IMR-90 (cell line): ENCODE data around the gene PLOD3. TPM values are rescaled to one million over a fixed set of nuclear protein-coding genes. Genes with fewer than 3 reads are reported as not detected.
A peak's percentile ranks its signal among the peaks of the same experiment; 100 is the strongest.

Experiments
- ATAC-seq: fragments of 200-7000 bp; cut with Tn5 transposase; 2 replicates; pipeline ENCODE4 v1.9.1; 2020; ENCODE audit warnings: low read depth, mild to moderate bottlenecking, moderate library complexity
- BruUV-seq: library from RNA; stranded (reverse); fragments of 400-500 nt; replicated peaks from 2 replicates; lab custom pipeline; 2021; lab: Mats Ljungman, UMichigan
- CTCF ChIA-PET: fragments of 300-600 bp; formaldehyde crosslinking; extraction: SDS; loops from one replicate; lab custom pipeline; 2021; ENCODE audit warnings: antibody characterized with exemption; lab: Yijun Ruan, JAX
- POLR2A ChIA-PET: fragments of 300-600 bp; sonication (Branson Sonifier 250); formaldehyde crosslinking; loops from one replicate; lab custom pipeline; 2022; ENCODE audit warnings: antibody characterized with exemption; ENCODE audit not compliant: unreplicated experiment; lab: Charles Lee
- DNase-seq: peaks from one replicate; pipeline ENCODE4 v3.0.0; 2013
- H2AFZ ChIP-seq: replicated peaks from 2 replicates; pipeline ENCODE3; 2013; ENCODE audit warnings: low read length, mild to moderate bottlenecking; ENCODE audit not compliant: poor library complexity
- H2AK5ac ChIP-seq: 2 replicates; pipeline ENCODE4 v1.6.1; 2013; ENCODE audit warnings: low read depth, low read length, inconsistent platforms
- H2AK9ac ChIP-seq: replicated peaks from 2 replicates; pipeline ENCODE3; 2013; ENCODE audit warnings: mild to moderate bottlenecking, low read depth, low read length, moderate library complexity; ENCODE audit not compliant: poor library complexity
- H2BK120ac ChIP-seq: 2 replicates; pipeline ENCODE4 v1.6.1; 2013; ENCODE audit warnings: low read depth, low read length, inconsistent platforms
- H2BK15ac ChIP-seq: 3 replicates; pipeline ENCODE4 v1.6.1; 2013; ENCODE audit warnings: low read depth, low read length, inconsistent platforms
- H2BK20ac ChIP-seq: 2 replicates; pipeline ENCODE4 v1.6.1; 2013; ENCODE audit warnings: low read depth, mild to moderate bottlenecking, inconsistent platforms, low read length, moderate library complexity
- H2BK5ac ChIP-seq: 2 replicates; pipeline ENCODE4 v1.6.1; 2013; ENCODE audit warnings: mild to moderate bottlenecking, low read depth, low read length, inconsistent platforms; ENCODE audit not compliant: poor library complexity, severe bottlenecking
- H3K14ac ChIP-seq: replicated peaks from 2 replicates; pipeline ENCODE4 v1.6.1; 2013; ENCODE audit warnings: low read depth, low read length, inconsistent platforms
- H3K18ac ChIP-seq: 2 replicates; pipeline ENCODE4 v1.6.1; 2013; ENCODE audit warnings: low read depth, low read length, control low read depth
- H3K23ac ChIP-seq: 2 replicates; pipeline ENCODE4 v1.6.1; 2013; ENCODE audit warnings: low read depth, low read length, inconsistent platforms
- H3K27ac ChIP-seq: 2 replicates; pipeline ENCODE4 v1.5.1; 2013; ENCODE audit warnings: mild to moderate bottlenecking, control low read depth, low read length; ENCODE audit not compliant: insufficient read depth
- H3K27me3 ChIP-seq: 2 replicates; pipeline ENCODE4 v1.6.1; 2013; ENCODE audit warnings: low read length; ENCODE audit not compliant: control insufficient read depth, insufficient read depth
- H3K36me3 ChIP-seq: 2 replicates; pipeline ENCODE4 v1.6.1; 2013; ENCODE audit warnings: low read length, mixed read lengths; ENCODE audit not compliant: control insufficient read depth, insufficient read depth
- H3K4ac ChIP-seq: 2 replicates; pipeline ENCODE4 v1.6.1; 2013; ENCODE audit warnings: low read depth, low read length, inconsistent platforms
- H3K4me1 ChIP-seq: 2 replicates; pipeline ENCODE4 v1.6.1; 2013; ENCODE audit warnings: low read length, mixed read lengths; ENCODE audit not compliant: control insufficient read depth, insufficient read depth
- H3K4me2 ChIP-seq: 2 replicates; pipeline ENCODE4 v1.6.1; 2013; ENCODE audit warnings: low read depth, mild to moderate bottlenecking, control low read depth, low read length, moderate library complexity
- H3K4me3 ChIP-seq: 2 replicates; pipeline ENCODE4 v1.5.1; 2013; ENCODE audit warnings: low read depth, mild to moderate bottlenecking, control low read depth, low read length, moderate library complexity; ENCODE audit not compliant: insufficient read depth
- H3K56ac ChIP-seq: 2 replicates; pipeline ENCODE4 v1.6.1; 2013; ENCODE audit warnings: low read length, inconsistent platforms; ENCODE audit not compliant: insufficient read depth; ENCODE audit errors: extremely low read depth
- H3K79me1 ChIP-seq, 2 experiments: 2 replicates each; pipeline ENCODE4 v1.6.1; 2013; ENCODE audit warnings: low read length in 2 of 2, inconsistent platforms in 1 of 2, low read depth in 1 of 2
- H3K9ac ChIP-seq: 2 replicates; pipeline ENCODE4 v1.6.1; 2013; ENCODE audit warnings: low read depth, low read length, control low read depth
- H3K9me1 ChIP-seq: 2 replicates; pipeline ENCODE4 v1.6.1; 2013; ENCODE audit warnings: low read length, inconsistent platforms; ENCODE audit not compliant: insufficient read depth
- H3K9me3 ChIP-seq: 2 replicates; pipeline ENCODE4 v1.6.1; 2013; ENCODE audit warnings: low read length; ENCODE audit not compliant: control insufficient read depth, insufficient read depth
- H4K20me1 ChIP-seq: 2 replicates; pipeline ENCODE4 v1.6.1; 2013; ENCODE audit warnings: low read length, inconsistent platforms; ENCODE audit not compliant: insufficient read depth
- H4K5ac ChIP-seq: 2 replicates; pipeline ENCODE4 v1.6.1; 2013; ENCODE audit warnings: mild to moderate bottlenecking, low read depth, low read length, control low read depth
- H4K8ac ChIP-seq, 2 experiments: 2 replicates each; pipeline ENCODE4 v1.6.1; 2013; ENCODE audit warnings: low read depth in 2 of 2, low read length in 2 of 2, control low read depth in 1 of 2, inconsistent platforms in 1 of 2
- H4K91ac ChIP-seq: 2 replicates; pipeline ENCODE4 v1.6.1; 2013; ENCODE audit warnings: low read depth, low read length, inconsistent platforms; ENCODE audit not compliant: insufficient read depth
- CHD1 ChIP-seq: IDR thresholded peaks from 2 replicates; pipeline ENCODE4 v1.6.1; 2012; ENCODE audit warnings: low read depth, low read length, improper control_type of control experiment
- CTCF ChIP-seq: conservative IDR thresholded peaks from 2 replicates; pipeline ENCODE4 v1.5.1; 2012; ENCODE audit warnings: mild to moderate bottlenecking, low read depth, low read length, improper control_type of control experiment
- MAZ ChIP-seq: IDR thresholded peaks from 2 replicates; pipeline ENCODE4 v1.6.1; 2012; ENCODE audit warnings: low read depth, mild to moderate bottlenecking, low read length, improper control_type of control experiment, moderate library complexity, borderline replicate concordance
- RAD21 ChIP-seq: IDR thresholded peaks from 2 replicates; pipeline ENCODE4 v1.6.1; 2012; ENCODE audit warnings: low read length, improper control_type of control experiment
- WGBS, 2 experiments: methylation state at CpG; one replicate each; pipeline versions ENCODE4 v1.1.5 to v1.1.7; 2013; ENCODE audit warnings: missing lambda C conversion rate in 2 of 2; ENCODE audit not compliant: insufficient read length in 1 of 2; ENCODE audit errors: extremely low coverage in 2 of 2; 5-methylcytosine and 5-hydroxymethylcytosine counted together
- dilution Hi-C: fragments of 300-500 bp; cut with HindIII; formaldehyde crosslinking; loops from one replicate; pipeline ENCODE4 v1.14.3; 2018; ENCODE audit warnings: low sequenced_read_pairs; ENCODE audit not compliant: unreplicated experiment
- in situ Hi-C: fragments of 300-500 bp; cut with MboI; formaldehyde crosslinking; loops from 3 replicates; pipeline ENCODE4 v1.14.3; 2019; ENCODE audit warnings: low sequenced_read_pairs, inconsistent platforms, mixed read lengths
- intact Hi-C: fragments of 100-400 bp; cut with micrococcal nuclease; formaldehyde crosslinking; loops from 2 replicates; pipeline ENCODE4 v1.10.0; 2022
- polyA plus RNA-seq, 3 experiments: library from polyadenylated mRNA; depleted of rRNA; stranded (reverse); fragments of >200 nt; gene quantifications; 2 replicates each; pipeline ENCODE4 v1.2.3, GENCODE V29; 2012; ENCODE audit warnings: low replicate concordance in 1 of 3
- total RNA-seq: library from RNA; depleted of rRNA; stranded (reverse); fragments of >200 nt; gene quantifications from 2 replicates; pipeline ENCODE4 v1.2.3, GENCODE V29; 2012
- TF ChIP-seq, protein P1 (sequence below): fragments of 150-350 bp; IDR thresholded peaks from 2 replicates; pipeline ENCODE4 v1.6.1; 2016; ENCODE audit warnings: low read depth, mild to moderate bottlenecking, low read length, moderate library complexity, borderline replicate concordance

The PLOD3 gene
- total and polyA plus RNA-seq, 2 of the 4 experiments (the other 2 are of a cell fraction), result 21.7 to 159 TPM

GRCh38 chr7:101237206-101238067 is 20.1 kb upstream of the PLOD3 start, which contains the start of gene CLDN15:
Gene CLDN15, minus strand, starts transcription at chr7:101237802. Its CDS starts 221 bp downstream, at chr7:101237581.
- peaks cover 5% of the 10 kb centered on the region for H3K4me1 ChIP-seq
- dilution Hi-C loops, result no loop called here
- ATAC-seq (peak; percentile 78), DNase-seq (peak; percentile 61)
- H3K79me1 ChIP-seq, result peaks cover 0 to 30% of the 10 kb centered on the region in 2 experiments; a peak in 2 of 4 replicates
- ChIA-PET CTCF (no interaction called here), POLR2A (interaction anchor here (0.5 to 0.6 kb wide), 2 partner anchors 661 to 1166 kb away, joined by 3 to 5 read pairs; no protein-coding TSS in a partner anchor)
- H2AK9ac ChIP-seq, result peak within 1 kb of the TSS; percentile 95
- 0 out of 2 replicates have a peak within 1 kb of the TSS, but pooled peaks have one; percentile 41 for H3K14ac ChIP-seq
- H2BK5ac ChIP-seq, result peak within 1 kb of the TSS; percentile 33
- TF ChIP-seq RAD21 (no peak), CTCF (no peak), MAZ (peak; percentile 59; the same call in 1 of the 2 replicates), CHD1 (no peak)
- TF ChIP-seq, protein P1, sequence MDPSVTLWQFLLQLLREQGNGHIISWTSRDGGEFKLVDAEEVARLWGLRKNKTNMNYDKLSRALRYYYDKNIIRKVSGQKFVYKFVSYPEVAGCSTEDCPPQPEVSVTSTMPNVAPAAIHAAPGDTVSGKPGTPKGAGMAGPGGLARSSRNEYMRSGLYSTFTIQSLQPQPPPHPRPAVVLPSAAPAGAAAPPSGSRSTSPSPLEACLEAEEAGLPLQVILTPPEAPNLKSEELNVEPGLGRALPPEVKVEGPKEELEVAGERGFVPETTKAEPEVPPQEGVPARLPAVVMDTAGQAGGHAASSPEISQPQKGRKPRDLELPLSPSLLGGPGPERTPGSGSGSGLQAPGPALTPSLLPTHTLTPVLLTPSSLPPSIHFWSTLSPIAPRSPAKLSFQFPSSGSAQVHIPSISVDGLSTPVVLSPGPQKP, result no peak
- H4K8ac ChIP-seq, result peak within 1 kb of the TSS; percentile 2 to 27; a peak in 1 of 4 replicates
- H4K91ac ChIP-seq, result no peak within 1 kb of the TSS
- no peak within 1 kb of the TSS; the same call in 1 of the 2 replicates for H3K4me2 ChIP-seq
- no peaks in the 10 kb centered on the region for H3K9me3 ChIP-seq
- H3K9ac ChIP-seq, result no peak within 1 kb of the TSS
- H4K5ac ChIP-seq, result no peak within 1 kb of the TSS
- peak within 1 kb of the TSS; percentile 25; the same call in 1 of the 2 replicates for H3K4ac ChIP-seq
- WGBS, 2 experiments, result 0% methylated on average over 2 of the region's 31 CpGs; no CpG with 5 or more reads in 1 of the 2 experiments
- no peak within 1 kb of the TSS for H2BK120ac ChIP-seq
- H3K18ac ChIP-seq, result no peak within 1 kb of the TSS
- in situ Hi-C loops, result no loop called here
- no peak within 1 kb of the TSS for H3K4me3 ChIP-seq
- H3K56ac ChIP-seq, result no peak within 1 kb of the TSS
- H4K20me1 ChIP-seq, result peaks cover 6% of the 10 kb centered on the region
- H3K9me1 ChIP-seq, result no peaks in the 10 kb centered on the region; the same call in 1 of the 2 replicates
- H2BK20ac ChIP-seq, result no peak within 1 kb of the TSS
- H2AK5ac ChIP-seq, result peak within 1 kb of the TSS; percentile 20
- peak within 1 kb of the TSS; percentile 44 for H2AFZ ChIP-seq
- H3K27ac ChIP-seq, result peak within 1 kb of the TSS; percentile 19; the same call in 1 of the 2 replicates
- BruUV-seq, result no TSS peak
- peak within 1 kb of the TSS; percentile 49; the same call in 1 of the 2 replicates for H3K23ac ChIP-seq
- no peak within 1 kb of the TSS for H2BK15ac ChIP-seq
- no peaks in the 10 kb centered on the region for H3K27me3 ChIP-seq
- intact Hi-C loops, result no loop called here
- H3K36me3 ChIP-seq, result peaks cover 34% of the 10 kb centered on the region
